HFF-Myc (cell line): ENCODE results near the gene ARID5A.

Experiments
- DNase-seq: peaks from one replicate; pipeline ENCODE4 v3.0.0-alpha.2; 2011; ENCODE audit warnings: low read depth; ENCODE audit errors: extremely low read depth
- H3K4me3 ChIP-seq: replicated peaks from 2 replicates; pipeline ENCODE4 v1.5.1; 2011; ENCODE audit warnings: low read depth, mild to moderate bottlenecking, control low read depth, low read length
- CTCF ChIP-seq: IDR thresholded peaks from 2 replicates; pipeline ENCODE4 v1.5.1; 2012; ENCODE audit warnings: mild to moderate bottlenecking, low read depth, low read length, control low read depth; ENCODE audit errors: missing control alignments

Gene ARID5A

DNA sequence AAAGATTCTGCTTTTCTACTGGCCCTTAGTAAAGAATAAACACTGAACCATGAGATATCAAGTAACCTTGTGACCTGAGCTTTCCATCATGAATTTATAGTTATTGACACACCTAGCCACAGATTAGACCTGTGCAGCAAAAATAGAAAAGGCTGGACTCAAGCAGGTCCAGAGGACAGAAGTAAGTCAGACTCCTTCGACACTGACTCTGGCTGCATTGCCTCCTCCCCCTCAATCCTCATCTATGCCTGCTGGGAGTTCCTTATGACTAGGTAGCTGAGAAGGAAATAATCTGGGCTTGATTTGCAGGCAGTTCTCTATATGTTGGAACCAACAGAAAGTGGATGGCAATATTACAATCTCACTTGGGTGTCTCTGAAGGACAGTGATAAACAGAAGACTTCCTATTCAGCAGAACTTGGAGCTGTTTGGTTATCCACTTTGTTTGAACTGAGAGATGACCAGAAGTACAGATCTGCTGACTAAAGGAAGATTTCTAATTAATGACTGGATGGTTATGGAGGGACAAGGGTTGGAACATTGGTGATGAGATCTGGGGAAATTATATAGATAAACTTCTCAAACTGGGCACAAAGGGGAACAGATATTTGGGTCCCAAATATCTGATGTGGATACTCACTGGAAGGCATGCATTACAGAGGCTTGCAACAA lies 39.4 kb downstream of the ARID5A start:
- TF ChIP-seq CTCF, result no peak
- DNase-seq, result no peak
- no peak overlapping the region for H3K4me3 ChIP-seq

- no peak for DNase-seq
- H3K4me3 ChIP-seq, result no peak overlapping the region
- no peak for TF ChIP-seq CTCF
These were observed 40.9 kb downstream of the ARID5A start for GRCh38 chr2:96577501-96577900.

DNA sequence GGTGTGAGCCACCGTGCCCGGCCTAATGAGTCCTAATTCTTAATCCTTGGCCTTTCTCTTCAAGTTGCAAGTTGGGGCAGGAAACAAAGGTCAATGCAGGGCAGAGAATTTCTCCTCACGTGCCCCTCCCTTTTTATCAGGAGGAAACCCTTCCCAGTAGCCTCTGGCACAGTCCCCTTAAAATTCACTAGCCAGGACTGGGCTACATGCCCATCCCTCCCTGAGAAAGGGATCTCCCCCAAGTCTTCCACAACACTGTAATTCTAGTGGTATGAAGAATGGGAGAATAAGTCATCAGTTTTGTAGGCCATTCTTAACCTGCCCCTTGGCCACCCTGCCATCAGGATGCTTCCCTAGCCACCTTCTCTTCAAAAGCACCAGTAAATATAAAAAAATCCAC lies 42.2 kb downstream of the ARID5A start:
- no peak overlapping the region for H3K4me3 ChIP-seq
- TF ChIP-seq CTCF, result no peak
- DNase-seq, result no peak

DNA sequence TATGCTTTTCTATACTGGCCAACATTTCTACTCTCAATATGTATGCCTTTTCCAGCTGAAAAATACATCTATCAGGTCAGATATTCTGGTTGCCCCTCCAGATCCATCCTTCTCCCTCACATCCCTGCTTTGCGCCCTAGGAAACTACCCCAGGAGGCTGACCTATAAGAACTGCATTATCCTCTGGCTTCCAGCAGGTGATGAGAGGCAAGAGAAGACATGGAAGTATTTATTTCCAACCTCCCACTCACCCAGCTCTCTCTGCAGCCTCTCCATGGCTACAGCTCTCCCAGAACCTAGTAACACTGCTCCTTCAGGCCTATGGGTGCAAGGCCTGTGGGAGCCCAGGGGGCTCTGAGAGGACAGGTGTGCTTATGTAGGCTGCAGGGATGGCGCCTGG lies 42.9 kb downstream of the ARID5A start:
- no peak for DNase-seq
- H3K4me3 ChIP-seq, result no peak overlapping the region
- TF ChIP-seq CTCF, result no peak

- H3K4me3 ChIP-seq, result no peak overlapping the region
- TF ChIP-seq CTCF, result peak; percentile 9
- DNase-seq, result no peak
These were observed 44.2 kb downstream of the ARID5A start for GRCh38 chr2:96580771-96581170.

DNA sequence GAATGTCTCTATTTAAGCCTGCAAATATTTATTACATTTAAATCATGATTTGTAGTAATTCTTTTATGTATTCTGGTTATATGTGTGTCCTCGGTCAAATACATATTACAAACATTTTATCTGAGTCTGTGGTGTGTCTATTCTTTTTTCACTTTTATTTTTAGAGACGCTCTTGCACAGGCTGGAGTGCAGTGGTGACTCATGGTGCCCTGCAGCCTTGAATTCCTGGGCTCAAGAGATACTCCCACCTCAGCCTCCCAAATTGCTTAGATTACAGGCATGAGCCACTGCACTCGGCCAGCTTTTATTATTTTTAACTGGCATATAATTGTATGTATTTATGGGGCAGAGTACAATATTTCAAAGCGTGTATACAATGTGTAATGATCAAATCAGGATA lies 47.5 kb downstream of the ARID5A start:
- TF ChIP-seq CTCF, result no peak
- H3K4me3 ChIP-seq, result no peak overlapping the region
- DNase-seq, result no peak

DNA sequence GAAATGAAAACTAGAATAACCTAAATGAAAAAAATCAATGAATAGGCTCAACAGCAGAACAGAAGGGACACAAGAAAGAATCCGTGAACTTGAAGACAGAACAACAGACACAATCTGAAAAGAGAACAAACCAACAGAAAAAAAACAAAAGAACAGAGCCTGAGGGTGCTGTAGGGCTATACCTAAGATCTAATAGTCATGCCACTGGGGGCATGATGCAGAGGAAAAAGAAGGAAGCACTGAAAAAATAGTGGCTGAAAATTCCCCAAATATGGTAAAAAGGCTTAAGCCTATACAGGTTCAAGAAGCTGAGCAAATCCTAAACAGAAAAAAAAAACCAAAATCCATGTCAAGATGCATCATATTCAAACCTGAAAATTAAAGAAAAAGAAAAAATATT lies 51.3 kb downstream of the ARID5A start:
- H3K4me3 ChIP-seq, result no peak overlapping the region
- DNase-seq, result no peak

More for the DNA sequence above, 51.3 kb downstream of the ARID5A start:
- TF ChIP-seq CTCF, result no peak
